Stimulated activated CD4-positive, alpha-beta T cell treated with anti-CD3 and anti-CD28 coated beads, Interleukin-2, amount 100 ng/mL, for 24 hours (primary cell): Measurements from ENCODE around the gene FERMT1.
"Not testable (repeated sequence)": the region's sequence is repeated elsewhere in the genome, so short reads cannot be mapped to it uniquely, and the experiment has no call there.

Experiments used
- DNase-seq, 2 donors: peaks; one replicate each; pipeline ENCODE4 v3.0.0-alpha.2; 2020

FERMT1 gene

GRCh38 chr20:6036213-6036612 is 86.6 kb downstream of the FERMT1 start:
- DNase-seq = no peak

- DNase-seq = no peak
Measured at GRCh38 chr20:6034134-6034969, 88.5 kb downstream of the FERMT1 start.

- DNase-seq = not testable (repeated sequence)
Measured at GRCh38 chr20:6032907-6033306, 89.9 kb downstream of the FERMT1 start.

DNA sequence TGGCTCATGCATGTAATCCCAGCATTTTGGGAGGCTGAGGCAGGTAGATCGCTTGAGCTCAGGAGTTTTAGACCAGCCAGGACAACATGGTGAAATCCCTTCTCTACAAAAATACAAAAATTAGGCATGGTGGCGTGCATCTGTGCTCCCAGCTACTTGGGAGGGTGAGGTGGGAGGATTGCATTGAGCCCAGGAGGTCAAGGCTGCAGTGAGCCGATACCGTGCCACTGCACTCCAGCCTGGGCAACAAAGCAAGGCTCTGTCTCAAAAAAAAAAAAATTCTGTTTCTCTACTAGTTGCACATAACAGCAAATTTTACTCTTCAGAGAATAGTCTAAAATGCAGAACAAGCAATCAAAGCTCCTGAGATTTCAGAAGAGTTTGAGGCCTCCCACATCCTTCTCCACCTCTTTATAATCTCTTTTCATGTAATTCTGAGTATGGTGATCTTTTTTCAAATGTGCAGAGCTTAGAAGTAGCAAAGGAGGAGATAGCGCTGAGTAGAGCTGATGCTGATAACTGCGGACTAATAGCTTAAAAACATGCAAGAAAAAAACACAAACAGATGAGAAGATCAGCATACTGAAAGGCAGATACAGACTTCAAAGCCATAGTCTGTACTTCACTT is 92.3 kb downstream of the FERMT1 start:
- no peak for DNase-seq

GRCh38 chr20:6029538-6029937 is 93.3 kb downstream of the FERMT1 start:
- DNase-seq = no peak

GRCh38 chr20:6028818-6029217 is 94.0 kb downstream of the FERMT1 start:
- DNase-seq = no peak

- no peak for DNase-seq
Measured at GRCh38 chr20:6026051-6026450, 96.8 kb downstream of the FERMT1 start.
